K562 (cell line): Measurements from ENCODE around the gene NLE1. TPM values are rescaled to one million over a fixed set of nuclear protein-coding genes. Genes with fewer than 3 reads are reported as not detected.

Source experiments
- ATAC-seq: fragments of 200-7000 bp; cut with Tn5 transposase; 3 replicates; pipeline ENCODE4 v1.9.1; 2020; ENCODE audit warnings: moderate library complexity
- BruUV-seq: library from RNA; stranded (reverse); fragments of 400-500 nt; replicated peaks from 2 replicates; lab custom pipeline; 2021; lab: Mats Ljungman, UMichigan
- CTCF ChIA-PET: fragments of 300-600 bp; formaldehyde crosslinking; extraction: SDS; loops from one replicate; lab custom pipeline; 2021; ENCODE audit warnings: low intra/inter-chr PET ratio; lab: Yijun Ruan, JAX
- POLR2A ChIA-PET: fragments of 300-600, 350-650 bp; sonication (Branson Sonifier 250); formaldehyde crosslinking; extraction: SDS; loops from one replicate; lab custom pipeline; 2021; ENCODE audit warnings: antibody characterized with exemption, inconsistent platforms; lab: Yijun Ruan, JAX
- DNase-seq, 4 experiments: peaks; one replicate each; pipeline versions ENCODE4 v3.0.0 to v3.0.0-alpha.2; 2011 to 2018; ENCODE audit warnings: low spot score in 3 of 4, mixed read lengths in 3 of 4; ENCODE audit errors: extremely low read depth in 1 of 4
- FAIRE-seq: peaks from 2 replicates; lab custom pipeline; 2011; peaks lifted over from hg19 to GRCh38; lab: Jason Lieb, UNC
- H2AFZ ChIP-seq: 2 replicates; pipeline ENCODE4 v1.6.0; 2011; ENCODE audit warnings: low read depth, low read length, control low read depth, inconsistent platforms
- H3K27ac ChIP-seq: fragments of 200-600 bp; 3 replicates; pipeline ENCODE4 v1.8.0; 2011; ENCODE audit warnings: low read depth, mild to moderate bottlenecking, control low read depth, inconsistent platforms, low read length, moderate library complexity, mixed read lengths; ENCODE audit errors: extremely low read depth
- H3K27me3 ChIP-seq, 2 experiments: fragments of 300-600 bp in 1 of 2; 2 replicates in 1 of 2; 3 replicates in 1 of 2; pipeline versions ENCODE4 v1.6.0 to v1.8.0; 2011; ENCODE audit warnings: inconsistent platforms in 2 of 2, low read length in 2 of 2, mild to moderate bottlenecking in 1 of 2, mixed read lengths in 1 of 2, moderate library complexity in 1 of 2; ENCODE audit not compliant: control insufficient read depth in 2 of 2, insufficient read depth in 2 of 2
- H3K36me3 ChIP-seq: fragments of 300-600 bp; 3 replicates; pipeline ENCODE4 v1.8.0; 2011; ENCODE audit warnings: mild to moderate bottlenecking, low read length, inconsistent platforms; ENCODE audit not compliant: control insufficient read depth, insufficient read depth
- H3K4me1 ChIP-seq, 2 experiments: fragments of 200-600 bp in 1 of 2; replicated peaks in 1 of 2; 2 replicates in 1 of 2; 3 replicates in 1 of 2; pipeline versions ENCODE4 v1.5.1 to v1.8.0; 2011; ENCODE audit warnings: inconsistent platforms in 2 of 2, low read length in 2 of 2, mild to moderate bottlenecking in 1 of 2, mixed read lengths in 1 of 2, moderate library complexity in 1 of 2; ENCODE audit not compliant: control insufficient read depth in 2 of 2, insufficient read depth in 2 of 2
- H3K4me2 ChIP-seq: 2 replicates; pipeline ENCODE4 v1.6.1; 2011; ENCODE audit warnings: low read length, control low read depth, inconsistent platforms, mixed read lengths; ENCODE audit not compliant: insufficient read depth
- H3K4me3 ChIP-seq: fragments of 200-600 bp; sonication (generic), shearing (Covaris generic); 2 replicates; pipeline ENCODE4 v1.5.1; 2016; ENCODE audit warnings: control low read depth, inconsistent platforms
- H3K79me2 ChIP-seq: fragments of 200-600 bp; 3 replicates; pipeline ENCODE4 v1.8.0; 2011; ENCODE audit warnings: low read length, inconsistent platforms; ENCODE audit not compliant: control insufficient read depth, insufficient read depth
- H3K9ac ChIP-seq, 2 experiments: 2 replicates each; pipeline versions ENCODE4 v1.6.0 to v1.6.1; 2011; ENCODE audit warnings: low read depth in 2 of 2, low read length in 2 of 2, control low read depth in 1 of 2, inconsistent platforms in 1 of 2, mild to moderate bottlenecking in 1 of 2, mixed read lengths in 1 of 2; ENCODE audit not compliant: insufficient read depth in 1 of 2
- H3K9me1 ChIP-seq: one replicate; pipeline ENCODE4 v1.6.0; 2011; ENCODE audit warnings: inconsistent platforms, mild to moderate bottlenecking, low read length, moderate library complexity; ENCODE audit not compliant: control insufficient read depth, insufficient read depth
- H3K9me3 ChIP-seq: replicated peaks from 2 replicates; pipeline ENCODE4 v1.5.1; 2011; ENCODE audit warnings: low read depth, low read length, inconsistent platforms; ENCODE audit not compliant: control insufficient read depth, insufficient read depth
- H4K20me1 ChIP-seq: replicated peaks from 2 replicates; pipeline ENCODE4 v1.6.1; 2011; ENCODE audit warnings: low read length, inconsistent platforms, mixed read lengths; ENCODE audit not compliant: control insufficient read depth, insufficient read depth
- CUX1 ChIP-seq: fragments of 200-800 bp; sonication (Bioruptor generic); IDR thresholded peaks from 2 replicates; pipeline ENCODE4 v1.6.1; 2016; ENCODE audit warnings: missing genetic modification characterization, missing compliant biosample characterization
- GATAD2B ChIP-seq: fragments of 450-650 bp; IDR thresholded peaks from 2 replicates; pipeline ENCODE4 v1.6.1; 2017; ENCODE audit warnings: mild to moderate bottlenecking, borderline replicate concordance
- GTF2E2 ChIP-seq: fragments of 200-800 bp; sonication (Bioruptor generic); IDR thresholded peaks from 2 replicates; pipeline ENCODE4 v1.6.1; 2016; ENCODE audit warnings: missing genetic modification characterization, missing compliant biosample characterization
- KAT7 ChIP-seq: sonication (generic); formaldehyde crosslinking; IDR thresholded peaks from 2 replicates; pipeline ENCODE4 v1.8.0; 2022; ENCODE audit warnings: missing genetic modification reagents, mild to moderate bottlenecking, borderline replicate concordance
- NBN ChIP-seq: fragments of 450-650 bp; IDR thresholded peaks from 2 replicates; pipeline ENCODE4 v1.6.1; 2016; ENCODE audit warnings: low read depth, mild to moderate bottlenecking
- NR2C1 ChIP-seq, 2 experiments: fragments of 450-650 bp; IDR thresholded peaks; 2 replicates each; pipeline ENCODE4 v1.6.1; 2017; ENCODE audit warnings: mild to moderate bottlenecking in 2 of 2, antibody characterized with exemption in 1 of 2, inconsistent platforms in 1 of 2, missing compliant biosample characterization in 1 of 2, missing genetic modification characterization in 1 of 2
- NR3C1 ChIP-seq: sonication (generic); formaldehyde crosslinking; IDR thresholded peaks from 2 replicates; pipeline ENCODE4 v1.8.1; 2022; ENCODE audit warnings: missing genetic modification reagents
- RAD21 ChIP-seq, 2 experiments: fragments of 250-450 bp in 1 of 2; fragments of 450-650 bp in 1 of 2; sonication (Bioruptor Pico) in 1 of 2; formaldehyde crosslinking in 1 of 2; IDR thresholded peaks in 1 of 2; conservative IDR thresholded peaks in 1 of 2; 2 replicates each; pipeline versions ENCODE4 v1.4.0 to v1.8.0; 2020 to 2022; ENCODE audit warnings: mild to moderate bottlenecking in 2 of 2, moderate library complexity in 1 of 2
- RBM25 ChIP-seq: fragments of 200-400 bp; formaldehyde crosslinking; IDR thresholded peaks from 2 replicates; pipeline ENCODE4 v1.6.1; 2018; ENCODE audit warnings: low read length, low read depth, moderate library complexity; ENCODE audit not compliant: severe bottlenecking
- TBP ChIP-seq: optimal IDR thresholded peaks from 2 replicates; pipeline ENCODE3; 2011; ENCODE audit warnings: low read depth, low read length, improper control_type of control experiment
- TEAD2 ChIP-seq: fragments of 450-650 bp; IDR thresholded peaks from 2 replicates; pipeline ENCODE4 v1.6.1; 2016; ENCODE audit warnings: missing genetic modification characterization, control low read depth, missing compliant biosample characterization
- XRCC5 ChIP-seq: fragments of 200-400 bp; formaldehyde crosslinking; IDR thresholded peaks from 2 replicates; pipeline ENCODE4 v1.6.1; 2017; ENCODE audit warnings: low read depth, mild to moderate bottlenecking, low read length
- ZFP91 ChIP-seq: sonication (generic); formaldehyde crosslinking; IDR thresholded peaks from 2 replicates; pipeline ENCODE4 v1.8.0; 2022; ENCODE audit warnings: mild to moderate bottlenecking, missing genetic modification reagents
- ZNF165 ChIP-seq: fragments of 250-450 bp; sonication (Bioruptor Pico); IDR thresholded peaks from 2 replicates; pipeline ENCODE4 v1.4.0; 2020; ENCODE audit warnings: borderline replicate concordance
- ZNF253 ChIP-seq: fragments of 250-450 bp; sonication (Bioruptor Pico); conservative IDR thresholded peaks from 2 replicates; pipeline ENCODE4 v1.6.1; 2021; ENCODE audit warnings: mild to moderate bottlenecking
- ZNF431 ChIP-seq: sonication (generic); formaldehyde crosslinking; IDR thresholded peaks from 2 replicates; pipeline ENCODE4 v1.8.0; 2022; ENCODE audit warnings: mild to moderate bottlenecking, missing genetic modification reagents
- ZNF75A ChIP-seq: fragments of 450-650 bp; formaldehyde crosslinking; IDR thresholded peaks from 2 replicates; pipeline ENCODE4 v1.4.0; 2020; ENCODE audit warnings: mild to moderate bottlenecking
- whole genome bisulfite sequencing: fragments of 100-300 bp; shearing (Covaris generic); methylation state at CpG from one replicate; pipeline ENCODE4 v1.1.6; 2016; ENCODE audit warnings: low coverage, mixed read lengths; ENCODE audit not compliant: insufficient coverage; ENCODE audit errors: missing lambda C conversion rate; 5-methylcytosine and 5-hydroxymethylcytosine counted together
- in situ Hi-C: fragments of 300-500 bp; cut with MboI; formaldehyde crosslinking; loops from 4 replicates; pipeline ENCODE4 v1.15.0; 2018; ENCODE audit warnings: inconsistent platforms, mixed read lengths
- intact Hi-C: fragments of 100-400 bp; cut with micrococcal nuclease; formaldehyde crosslinking; loops from 2 replicates; pipeline ENCODE4 v1.14.2; 2022
- polyA plus RNA-seq, 8 experiments: library from polyadenylated mRNA; depleted of rRNA in 4 of 8; stranded (reverse) in 5 of 8; unstranded in 3 of 8; fragments of >200 nt; fragmentation: Nextera tagmentation in 2 of 8; fragmentation: Illumina TruSeq in 1 of 8; extraction: Ambion mirVana in 2 of 8; extraction: Trizol in 1 of 8; gene quantifications; 2 replicates each; pipeline versions ENCODE4 v1.2.1 to v1.2.3, GENCODE V29; 2011 to 2014; ENCODE audit warnings: inconsistent platforms in 1 of 8, missing spikeins in 1 of 8
- total RNA-seq, 7 experiments: library from RNA; depleted of rRNA in 6 of 7; stranded (reverse); fragments of >200 nt in 6 of 7; fragmentation: Illumina TruSeq in 2 of 7; extraction: Trizol in 2 of 7; gene quantifications; 2 replicates each; pipeline versions ENCODE4 v1.2.1 to v1.2.3, GENCODE V29; 2011 to 2021; ENCODE audit warnings: low replicate concordance in 1 of 7

The NLE1 gene
- total and polyA plus RNA-seq, 9 of the 15 experiments (the other 6 are each of a cell fraction or from before 2014, with no cell fraction given), result 3.8 to 69.0 (median 29.4) TPM

GRCh38 chr17:35101036-35101435, 41.1 kb downstream of the NLE1 start:
- H3K9me3 ChIP-seq, result no peaks in the 10 kb centered on the region
- TF ChIP-seq NBN, result no peak
- no peak for TF ChIP-seq XRCC5
- TF ChIP-seq KAT7 (CRISPR knock-in tag), result no peak
- no peak for TF ChIP-seq NR3C1
- no peak for TF ChIP-seq ZNF253 (CRISPR knock-in tag)
- TF ChIP-seq CUX1 (CRISPR knock-in tag), result no peak
- no peak for TF ChIP-seq TEAD2 (tag)
- TF ChIP-seq ZNF431 (CRISPR knock-in tag), result no peak
- TF ChIP-seq RBM25, result no peak
- no peak for TF ChIP-seq ZNF165 (CRISPR knock-in tag)
- no peak for TF ChIP-seq TBP
- no peak for TF ChIP-seq GATAD2B
- TF ChIP-seq ZNF75A, result no peak
- TF ChIP-seq NR2C1 (IDR thresholded peaks at IDR 0.05), result no peak
- TF ChIP-seq NR2C1 (tag; IDR thresholded peaks at IDR 0.05), result no peak
- no peak for TF ChIP-seq GTF2E2 (tag)
- no peak for TF ChIP-seq RAD21 (CRISPR knock-in tag; conservative IDR thresholded peaks at IDR 0.05 in 1 of 2, IDR thresholded peaks at IDR 0.05 in 1 of 2)
- no peak for TF ChIP-seq ZFP91

More at GRCh38 chr17:35101036-35101435, 41.1 kb downstream of the NLE1 start:
- Histone ChIP-seq H3K4me2 (no peak overlapping the region), H2AFZ (no peak overlapping the region), H3K27ac (no peak overlapping the region), H3K36me3 (peaks cover 54% of the 10 kb centered on the region; the same call in 2 of the 3 replicates), H3K9me1 (no peaks in the 10 kb centered on the region), H4K20me1 (no peaks in the 10 kb centered on the region), H3K27me3 (no peaks in the 10 kb centered on the region), H3K79me2 (no peaks in the 10 kb centered on the region), H3K9ac (no peak overlapping the region), H3K4me1 (no peaks in the 10 kb centered on the region), H3K4me3 (no peak overlapping the region)
- ChIA-PET CTCF (interaction anchor here (0.7 kb wide), 1 partner anchor 20 kb away, joined by 4 read pairs; no protein-coding TSS in a partner anchor), POLR2A (no interaction called here)
- FAIRE-seq (no peak), ATAC-seq (no peak), DNase-seq (no peak)
- in situ Hi-C loops (no loop called here), intact Hi-C loops (no loop called here)
- no TSS peak for BruUV-seq
- 85% methylated on average over 14 of the region's 14 CpGs for WGBS
